ENCODE data around the gene LCK.
"Not testable (repeated sequence)": the region's sequence is repeated elsewhere in the genome, so short reads cannot be mapped to it uniquely, and the experiment has no call there.

The LCK gene

DNA sequence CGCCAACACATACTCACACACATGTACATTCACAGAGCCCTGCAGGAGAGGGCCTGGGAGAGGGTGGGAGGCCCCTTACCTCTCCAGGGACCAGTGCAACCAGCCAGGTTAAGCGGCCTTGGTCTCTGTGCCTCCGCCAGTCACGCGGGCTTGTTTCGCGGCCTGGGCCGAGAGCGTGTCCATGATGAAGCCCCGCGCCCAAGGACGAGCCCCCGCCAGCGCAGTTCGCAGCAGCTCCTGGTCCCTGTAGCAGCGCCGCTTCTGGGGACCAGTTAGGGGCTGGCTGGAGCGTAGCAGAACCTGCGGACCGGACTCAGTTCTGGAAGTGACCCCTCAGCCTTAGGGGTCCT, 11.3 kb upstream of the LCK start:
- no peak for DNase-seq (ENCODE audit: low read depth)

DNA sequence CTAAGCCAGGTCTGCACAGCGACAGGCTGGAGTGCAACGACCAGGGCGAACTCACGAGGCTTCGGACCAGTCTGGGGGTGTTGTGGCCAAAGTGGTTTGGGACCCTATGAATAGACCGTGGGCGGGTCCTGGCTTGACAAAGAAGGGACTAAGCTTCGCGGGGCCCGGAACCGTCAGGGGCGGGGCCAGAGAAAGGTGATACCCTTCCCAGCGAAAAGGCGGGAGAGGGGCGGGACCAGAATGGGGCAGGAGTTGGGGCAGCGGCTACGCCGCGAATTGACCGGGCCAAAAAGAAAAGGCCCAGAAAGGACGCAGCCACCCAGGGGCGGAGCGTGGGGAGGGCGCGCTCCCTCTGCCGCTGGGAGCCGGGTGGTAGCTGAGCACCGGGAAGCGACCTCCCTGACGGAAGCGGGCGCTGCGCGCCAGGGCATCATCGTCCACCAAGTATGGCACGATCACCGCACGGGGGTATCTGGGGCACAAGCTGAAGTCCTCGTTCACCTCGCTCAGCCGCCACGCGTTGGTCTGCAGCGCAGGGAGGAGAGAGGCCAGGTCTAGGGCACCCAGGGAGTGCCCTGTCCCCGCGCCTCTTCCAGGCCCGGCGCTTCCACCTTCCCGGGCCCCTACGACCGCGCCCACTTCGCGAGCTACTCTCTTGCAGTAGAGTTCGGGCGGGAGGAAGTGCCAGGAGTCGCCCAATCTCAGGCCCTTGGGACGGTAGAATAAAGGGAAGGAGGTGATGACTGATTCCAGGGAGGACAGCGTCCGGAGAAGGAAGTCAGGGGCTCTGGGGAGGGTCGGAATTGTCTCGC, 10.7 kb upstream of the LCK start:
- DNase-seq (ENCODE audit: low read depth) = peak; percentile 43

DNA sequence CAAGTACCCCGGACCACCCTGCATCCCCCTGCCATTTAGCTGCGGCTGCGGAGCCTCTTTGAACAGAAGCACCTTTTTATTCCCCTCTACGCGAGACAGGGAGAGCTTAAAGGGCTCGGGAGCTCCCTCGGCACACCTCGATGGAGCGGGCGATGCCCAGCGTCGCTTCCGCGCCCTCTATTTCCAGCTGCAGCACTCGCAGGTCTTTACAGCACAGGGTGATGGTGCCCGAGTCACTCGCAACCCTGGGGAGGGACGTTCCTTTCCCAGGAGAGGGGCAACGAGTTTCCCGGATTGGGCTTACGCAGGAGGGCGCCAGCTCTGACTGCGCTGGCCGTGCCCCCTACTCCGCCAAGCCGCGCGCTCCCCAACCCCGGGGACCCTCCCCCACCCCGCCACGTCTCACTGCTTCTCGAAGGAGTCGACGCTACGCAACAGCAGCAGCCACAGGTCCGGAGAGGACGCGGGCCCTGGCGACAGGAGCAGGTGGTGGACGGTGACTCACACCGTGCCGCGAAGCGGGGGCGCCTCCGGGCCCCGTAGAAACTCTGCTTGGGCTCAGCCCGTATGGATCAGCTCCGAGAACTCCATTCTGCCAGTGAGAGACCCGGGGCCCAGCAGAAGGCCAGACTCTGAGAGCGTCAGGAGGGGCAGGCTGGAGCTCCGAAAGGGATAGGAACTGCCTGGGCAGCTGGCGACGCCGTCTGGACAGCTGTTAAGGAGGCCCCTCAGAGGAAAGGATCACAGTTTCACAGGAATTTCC, 9.9 kb upstream of the LCK start:
- no peak for DNase-seq (ENCODE audit: low read depth)

DNA sequence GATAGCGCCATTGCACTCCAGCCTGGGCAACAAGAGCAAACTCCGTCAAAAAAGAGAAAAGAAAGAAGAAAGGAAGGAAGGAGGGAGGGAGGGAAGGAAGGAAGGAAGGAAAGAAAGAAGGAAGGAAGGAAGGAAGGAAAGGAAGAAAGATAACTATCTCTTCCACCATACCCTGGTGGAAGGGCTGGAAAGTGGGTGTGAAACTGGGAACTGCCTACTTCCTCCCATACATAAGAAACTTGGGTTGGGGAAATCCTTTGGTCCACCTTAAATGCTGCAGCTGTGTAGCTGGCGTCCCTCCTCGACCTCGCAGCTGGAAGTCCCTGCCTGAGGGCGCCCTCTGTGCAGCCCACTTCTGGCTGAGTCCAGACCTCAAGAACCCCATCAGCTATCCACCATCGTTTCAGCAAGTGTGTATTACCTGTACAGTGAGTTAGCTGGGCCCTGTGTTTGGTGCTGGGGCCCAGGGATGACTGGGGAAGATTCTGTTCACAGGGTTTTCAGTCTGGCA, 8.7 kb upstream of the LCK start:
- no peak for DNase-seq (ENCODE audit: low read depth)

DNA sequence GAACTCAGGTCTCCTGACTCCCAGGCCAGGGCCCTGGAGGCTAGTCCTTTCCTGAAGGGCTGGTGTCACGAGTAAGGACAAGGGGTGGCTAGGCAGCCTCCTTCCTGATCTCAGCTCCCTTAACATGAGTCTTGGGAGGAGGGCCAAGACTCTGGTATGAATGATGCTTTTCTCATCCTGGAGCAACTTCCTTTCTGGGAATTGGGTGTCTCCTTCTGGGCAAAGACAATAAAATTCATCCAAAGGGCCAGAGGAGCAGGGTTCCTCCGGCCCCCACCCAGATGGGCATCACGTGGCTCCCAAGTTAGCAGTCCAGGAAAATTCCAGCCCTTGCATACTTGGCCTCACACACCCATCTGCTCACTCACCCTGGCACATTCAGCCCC, 4.2 kb upstream of the LCK start, which contains the start of gene FAM167B:
FAM167B (plus strand) TSS at position 335 of the 386 bp plus-strand sequence. CDS start 200 bp downstream, outside the sequence.
- DNase-seq (ENCODE audit: low read depth) = no peak

DNA sequence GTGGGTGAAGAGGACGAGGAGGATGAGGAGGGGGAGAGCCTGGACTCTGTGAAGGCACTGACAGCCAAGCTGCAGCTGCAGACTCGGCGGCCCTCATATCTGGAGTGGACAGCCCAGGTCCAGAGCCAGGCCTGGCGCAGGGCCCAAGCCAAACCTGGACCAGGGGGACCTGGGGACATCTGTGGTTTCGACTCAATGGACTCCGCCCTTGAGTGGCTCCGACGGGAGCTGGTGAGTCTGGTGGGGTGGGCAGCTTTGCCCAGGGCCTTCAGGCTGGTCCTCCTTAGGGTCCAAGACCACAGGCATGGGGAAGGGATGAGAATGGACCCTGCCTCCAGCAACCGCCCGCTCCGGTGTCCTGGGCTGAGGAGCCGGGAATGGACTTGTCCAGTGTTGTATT, 3.6 kb upstream of the LCK start:
- DNase-seq (ENCODE audit: low read depth) = no peak

DNA sequence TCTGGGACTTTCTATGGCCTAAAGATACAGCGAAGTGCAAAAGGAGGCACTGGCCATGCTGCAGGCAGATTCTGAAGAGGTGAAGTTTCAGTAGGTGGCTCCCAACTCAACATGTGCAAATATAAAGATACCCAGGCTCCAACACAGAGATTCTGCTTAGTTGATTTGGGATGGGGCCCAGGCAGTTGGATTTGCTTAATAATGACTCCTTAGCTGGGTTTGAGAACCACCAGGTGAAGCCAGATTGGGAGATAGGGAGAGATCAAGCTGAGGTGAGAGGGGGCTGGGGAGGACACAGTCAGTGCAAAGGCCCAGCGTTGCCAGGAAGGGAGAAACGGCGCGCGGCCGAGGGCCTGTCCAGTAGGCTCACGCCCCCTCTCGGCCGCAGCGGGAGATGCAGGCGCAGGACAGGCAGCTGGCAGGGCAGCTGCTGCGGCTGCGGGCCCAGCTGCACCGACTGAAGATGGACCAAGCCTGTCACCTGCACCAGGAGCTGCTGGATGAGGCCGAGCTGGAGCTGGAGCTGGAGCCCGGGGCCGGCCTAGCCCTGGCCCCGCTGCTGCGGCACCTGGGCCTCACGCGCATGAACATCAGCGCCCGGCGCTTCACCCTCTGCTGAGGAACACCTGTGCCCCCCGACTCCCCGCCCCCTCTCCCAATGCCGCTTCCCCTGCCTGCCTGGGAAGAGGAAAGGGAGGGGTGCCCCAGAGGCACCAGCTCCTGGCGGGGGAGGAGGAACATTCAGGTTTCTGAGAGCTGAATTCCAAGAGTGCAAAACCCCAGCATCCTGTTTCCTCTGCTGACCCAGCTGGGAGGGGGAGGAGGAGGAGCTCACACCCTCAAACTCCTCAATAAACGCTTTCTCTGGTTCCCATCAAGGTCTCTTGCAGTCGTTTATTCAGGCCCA, 2.8 kb upstream of the LCK start:
- DNase-seq (ENCODE audit: low read depth) = peak; percentile 61

DNA sequence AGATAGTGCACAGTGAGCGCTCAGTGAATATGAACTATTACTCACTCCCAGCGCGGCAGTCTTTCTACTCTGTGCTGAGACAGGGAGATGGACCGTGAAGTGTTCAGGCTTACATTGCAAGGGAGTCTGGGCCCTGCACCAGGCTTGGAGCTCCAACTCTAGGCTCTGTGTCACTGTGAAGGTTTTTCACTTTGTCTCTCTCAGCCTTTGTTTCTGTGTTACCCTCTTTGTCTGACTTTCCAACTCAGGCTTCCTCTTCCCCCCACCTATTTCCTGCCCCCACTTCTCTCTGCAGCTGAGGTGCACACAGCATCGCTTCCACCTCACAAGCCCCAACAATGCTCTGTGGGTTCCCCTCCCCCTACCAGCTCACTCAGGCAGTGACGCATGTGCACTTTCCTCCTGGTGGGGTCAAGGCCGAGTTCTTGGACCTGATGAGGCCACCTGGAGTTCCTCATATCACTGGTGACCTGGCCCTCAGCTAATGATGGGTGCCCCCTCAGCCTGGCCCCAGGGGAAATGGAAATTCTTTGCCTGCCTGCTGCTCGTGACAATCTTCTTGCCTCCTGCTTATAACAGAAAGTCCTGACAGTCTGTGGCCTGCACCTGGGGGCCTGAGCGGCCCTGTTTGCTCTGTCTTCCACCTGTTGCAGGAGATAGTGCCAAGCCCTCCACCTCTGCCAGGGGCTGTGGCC, 1.1 kb upstream of the LCK start:
- peak; percentile 79 for DNase-seq (ENCODE audit: low read depth)

DNA sequence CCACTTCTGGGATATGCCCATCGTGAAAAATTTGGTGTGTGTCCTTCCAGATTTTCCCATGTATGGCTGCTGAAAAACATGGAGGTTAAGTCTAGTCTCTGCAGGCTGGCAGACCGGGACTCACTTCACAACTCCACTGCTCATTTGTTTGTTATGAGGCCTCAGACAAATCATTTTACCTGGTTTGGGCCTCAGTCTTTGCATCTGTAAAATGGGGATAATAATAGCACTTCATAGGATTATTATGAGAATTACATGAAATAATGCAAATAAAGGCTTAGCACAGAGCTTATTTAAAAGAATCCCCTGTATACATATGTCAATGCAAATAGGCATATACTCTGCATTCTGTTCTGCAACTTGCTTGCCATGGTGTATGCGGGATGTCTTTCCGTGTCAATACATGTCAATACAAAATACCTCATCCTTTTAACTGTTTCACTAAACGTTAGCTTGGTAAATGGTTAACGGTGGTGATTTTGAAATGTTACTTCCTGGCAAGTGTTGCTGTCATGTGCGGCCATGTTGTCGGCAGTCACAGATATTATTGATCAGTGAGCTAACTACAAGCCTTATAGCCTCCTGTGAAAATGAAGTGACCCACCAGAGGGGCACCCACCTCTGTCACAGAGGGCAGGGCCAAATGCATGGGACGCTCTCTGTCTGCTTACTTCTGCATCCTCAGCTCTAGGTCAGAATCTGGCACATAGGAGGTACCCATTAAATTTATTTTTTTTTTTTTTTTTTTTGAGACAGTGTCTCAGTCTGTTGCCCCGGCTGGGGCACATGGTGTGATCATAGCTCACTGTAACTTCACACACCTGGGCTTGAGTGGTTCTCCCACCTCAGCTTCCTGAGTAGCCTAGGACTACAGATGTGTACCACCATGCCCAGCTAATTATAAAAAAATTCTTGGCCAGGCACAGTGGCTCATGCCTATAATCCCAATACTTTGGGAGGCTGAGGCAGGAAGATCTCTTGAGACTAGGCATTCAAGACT, 4.3 kb downstream of the LCK start:
- no peak for DNase-seq (ENCODE audit: low read depth)

DNA sequence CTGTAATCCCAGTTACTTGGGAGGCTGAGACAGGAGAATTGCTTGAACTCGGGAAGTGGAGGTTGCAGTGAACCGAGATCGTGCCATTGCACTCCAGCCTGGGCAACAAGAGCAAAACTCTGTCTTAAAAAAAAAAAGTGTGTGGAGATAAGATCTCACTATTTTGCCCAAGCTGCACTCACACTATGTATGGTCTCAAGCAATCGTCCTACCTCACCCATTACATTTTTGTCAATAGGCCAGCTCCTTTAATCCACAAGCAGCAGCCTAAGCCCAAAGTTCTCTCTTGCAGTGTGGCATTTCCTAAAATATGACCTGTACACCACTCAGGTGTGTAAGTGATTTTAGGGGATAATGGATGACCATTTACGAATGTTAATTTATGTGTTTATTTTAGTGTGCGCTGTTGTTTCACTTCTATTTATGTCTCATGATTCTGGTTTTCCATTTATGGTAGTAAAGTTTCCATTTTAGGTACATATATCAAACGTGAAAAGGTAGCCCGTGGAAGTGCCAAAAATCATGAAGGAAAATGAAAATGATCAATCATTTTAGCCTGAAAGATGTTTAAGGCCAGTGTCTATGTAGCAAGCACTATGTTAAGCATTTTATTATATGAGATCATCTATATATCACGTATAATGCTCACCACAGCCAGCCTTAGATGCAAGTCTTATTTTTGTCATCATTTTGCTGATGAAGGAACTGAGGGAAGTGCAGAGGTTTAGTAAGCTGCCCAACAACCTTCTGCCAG, 5.6 kb downstream of the LCK start:
- DNase-seq (ENCODE audit: low read depth) = no peak

DNA sequence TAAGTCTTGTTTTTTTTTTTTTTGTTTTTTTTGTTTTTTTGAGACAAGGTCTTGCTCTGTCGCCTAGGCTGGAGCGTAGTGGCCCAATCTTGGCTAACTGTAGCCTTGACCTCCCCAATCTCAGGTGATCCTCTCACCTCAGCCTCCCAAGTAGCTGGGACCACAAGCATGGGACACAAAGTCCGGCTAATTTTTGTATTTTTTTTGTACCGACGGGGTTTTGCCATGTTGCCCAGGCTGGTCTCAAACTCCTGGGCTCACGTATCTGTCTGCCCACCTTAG, 6.1 kb downstream of the LCK start:
- no peak for DNase-seq (ENCODE audit: low read depth)

DNA sequence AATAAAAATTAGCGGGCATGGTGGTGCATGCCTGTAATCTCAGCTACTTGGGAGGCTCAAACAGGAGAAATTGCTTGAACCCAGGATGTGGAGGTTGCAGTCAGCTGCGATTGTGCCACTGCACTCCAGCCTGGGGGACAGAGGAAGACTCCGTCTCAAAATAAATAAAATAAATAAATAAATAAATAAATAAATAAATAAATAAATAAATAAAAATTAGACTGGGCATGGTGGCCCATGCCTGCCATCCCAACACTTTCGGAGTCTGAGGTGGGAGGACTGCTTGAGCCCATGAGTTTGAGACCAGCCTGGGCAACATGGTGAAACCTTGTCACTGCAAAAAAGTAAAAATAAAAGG, 12.2 kb downstream of the LCK start:
- not testable (repeated sequence) for DNase-seq (ENCODE audit: low read depth)

DNA sequence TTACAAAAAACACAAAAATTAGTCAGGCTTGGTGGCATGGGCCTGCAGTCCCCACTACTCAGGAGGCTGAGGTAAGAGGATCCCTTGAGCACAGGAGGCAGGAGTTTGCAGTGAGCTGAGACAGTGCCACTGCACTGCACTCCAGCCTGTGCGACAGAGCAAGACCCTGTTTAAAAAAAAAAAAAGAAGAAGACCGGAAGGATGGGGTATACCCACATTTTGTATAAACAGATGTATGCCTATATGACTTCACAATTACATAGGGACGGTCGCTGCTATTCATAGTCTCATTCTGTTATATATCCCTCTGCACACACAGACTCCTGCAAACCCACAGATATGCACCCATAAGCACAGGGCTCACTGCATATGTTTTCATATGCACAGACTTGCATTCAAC, 12.7 kb downstream of the LCK start:
- DNase-seq (ENCODE audit: low read depth) = no peak

DNA sequence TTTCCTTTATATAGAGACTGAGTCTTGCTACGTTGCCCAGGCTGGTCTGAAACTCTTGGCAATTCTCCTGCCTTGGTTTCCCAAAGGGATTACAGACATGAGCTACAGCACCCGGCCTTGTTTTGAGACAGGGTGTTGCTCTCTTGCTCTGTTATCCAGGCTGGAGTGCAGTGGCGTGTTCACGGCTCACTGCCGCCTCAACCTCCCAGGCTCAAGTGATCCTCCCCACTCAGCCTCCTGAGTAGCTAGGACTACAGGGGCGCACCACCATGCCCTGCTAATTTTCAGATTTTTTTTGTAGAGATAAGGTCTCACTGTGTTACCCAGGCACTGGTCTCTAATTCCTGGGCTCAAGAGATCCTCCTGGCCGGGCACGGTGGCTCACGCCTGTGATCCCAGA, 14.8 kb downstream of the LCK start:
- no peak for DNase-seq (ENCODE audit: low read depth)

DNA sequence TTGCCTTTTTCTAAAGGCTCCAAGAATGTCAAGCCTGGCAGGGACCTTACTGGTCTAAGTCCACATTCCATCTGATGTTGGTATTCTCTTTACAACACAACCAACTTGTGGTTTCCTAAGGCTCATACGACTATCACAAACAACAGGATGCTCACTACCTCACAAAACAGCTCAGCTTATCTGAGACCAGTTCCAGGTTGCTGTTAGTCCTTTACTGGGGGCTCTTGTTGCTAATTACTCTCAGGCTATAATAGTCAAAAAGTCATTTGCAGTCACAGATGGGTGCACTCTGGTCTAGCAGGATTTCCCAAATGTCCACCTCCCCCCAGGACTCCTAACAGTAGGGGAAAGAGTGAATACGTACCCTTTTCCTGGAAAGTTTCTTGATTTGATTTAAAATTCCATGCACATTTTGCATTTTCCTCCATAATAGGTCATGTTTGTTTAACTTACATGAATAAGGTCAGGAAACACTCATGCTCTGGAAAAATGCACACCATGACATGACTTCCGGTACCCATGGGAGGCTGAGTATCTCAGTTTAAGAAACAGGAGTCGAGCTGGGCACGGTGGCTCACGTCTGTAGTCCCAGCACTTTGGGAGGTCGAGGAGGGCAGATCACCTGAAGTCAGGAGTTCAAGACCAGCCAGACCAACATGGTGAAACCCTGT, 16.0 kb downstream of the LCK start:
- no peak for DNase-seq (ENCODE audit: low read depth)

DNA sequence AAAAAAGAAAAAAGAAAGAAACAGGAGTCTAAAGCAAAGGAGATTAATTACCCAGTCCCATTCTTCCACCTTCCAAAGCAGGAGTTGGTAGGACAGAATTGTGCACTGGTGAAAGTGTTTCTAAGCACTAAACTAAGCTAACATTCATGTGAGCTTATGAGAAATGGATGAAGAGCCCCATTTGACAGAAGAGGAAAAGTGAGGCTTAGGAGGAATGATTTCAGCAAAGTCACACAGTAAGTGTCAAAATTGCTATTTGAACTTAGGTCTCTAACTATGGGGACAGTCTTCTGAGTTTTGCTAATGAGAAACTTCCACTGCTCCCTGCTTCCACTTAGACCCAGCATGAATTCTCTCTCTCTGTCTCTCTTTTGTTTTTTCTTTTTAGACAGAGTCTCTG, 18.7 kb downstream of the LCK start:
- DNase-seq (ENCODE audit: low read depth) = no peak

DNA sequence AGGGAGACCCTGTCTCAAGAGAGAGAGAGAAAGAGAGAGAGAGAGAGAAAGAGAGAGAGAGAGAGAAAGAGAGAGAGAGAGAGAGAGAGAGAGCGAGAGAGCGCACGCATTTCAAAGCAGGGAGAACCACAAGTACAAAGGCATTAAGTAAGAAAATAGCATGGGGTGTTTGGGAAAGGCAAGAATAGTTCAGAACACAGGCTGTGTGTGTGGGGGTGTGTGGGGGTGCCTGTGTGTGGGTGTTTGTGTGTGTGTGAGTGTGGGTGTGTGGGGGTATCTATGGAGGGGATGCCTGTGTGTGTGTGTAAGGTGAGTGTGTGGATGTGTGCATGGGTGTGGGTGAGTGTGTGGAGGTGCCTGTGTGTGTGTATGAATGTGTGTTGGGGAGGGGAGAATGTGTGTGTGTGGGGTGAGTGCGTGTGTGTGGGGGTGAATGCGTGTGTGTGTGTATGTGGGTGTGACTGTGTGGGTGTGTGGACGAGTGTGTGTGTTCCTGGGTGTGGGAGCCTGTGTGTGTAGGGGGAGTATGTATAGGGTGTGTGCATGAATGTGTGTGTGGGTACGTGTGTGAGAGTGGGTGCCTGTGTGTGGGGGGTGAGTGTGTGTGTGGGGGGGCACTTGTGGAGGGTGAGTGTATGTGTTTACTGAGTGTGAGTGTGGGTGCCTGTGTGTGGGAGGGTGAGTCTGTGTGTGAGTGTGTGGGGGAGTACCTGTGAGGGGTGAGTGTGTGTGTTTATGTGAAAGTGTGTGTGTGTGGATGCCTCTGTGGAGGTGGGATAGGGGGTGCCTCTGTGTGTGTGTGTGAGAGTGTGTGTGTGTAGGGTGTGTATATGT, 21.7 kb downstream of the LCK start:
- DNase-seq (ENCODE audit: low read depth) = no peak
